Measurements from ENCODE around the gene RMND1. TPM values are rescaled to one million over a fixed set of nuclear protein-coding genes. Genes with fewer than 3 reads are reported as not detected.
A peak's percentile ranks its signal among the peaks of the same experiment; 100 is the strongest.

RMND1 gene
- total RNA-seq, 1 donor from 2014 or later: 26.9 TPM

GRCh38 chr6:151417477-151417876, 34.4 kb downstream of the RMND1 start:
- DNase-seq (ENCODE audit: low read depth, low spot score): no peak

GRCh38 chr6:151414641-151415260, 37.2 kb downstream of the RMND1 start:
- DNase-seq (ENCODE audit: low read depth, low spot score): no peak

GRCh38 chr6:151413372-151414145, 38.4 kb downstream of the RMND1 start:
- no peak for DNase-seq (ENCODE audit: low read depth, low spot score)

GRCh38 chr6:151412909-151413308, 39.0 kb downstream of the RMND1 start:
- DNase-seq (ENCODE audit: low read depth, low spot score): no peak

- no peak for DNase-seq (ENCODE audit: low read depth, low spot score)
These were observed 42.2 kb downstream of the RMND1 start for GRCh38 chr6:151409679-151410078.

- no peak for DNase-seq (ENCODE audit: low read depth, low spot score)
These were observed 42.7 kb downstream of the RMND1 start for GRCh38 chr6:151409260-151409659.

- no peak for DNase-seq (ENCODE audit: low read depth, low spot score)
These were observed 43.1 kb downstream of the RMND1 start for GRCh38 chr6:151408858-151409257.

GRCh38 chr6:151403919-151404308, 48.0 kb downstream of the RMND1 start:
- no peak for DNase-seq (ENCODE audit: low read depth, low spot score)

GRCh38 chr6:151402228-151402627, 49.7 kb downstream of the RMND1 start:
- DNase-seq (ENCODE audit: low read depth, low spot score): no peak

GRCh38 chr6:151400473-151400872, 51.5 kb downstream of the RMND1 start:
- no peak for DNase-seq (ENCODE audit: low read depth, low spot score)

- DNase-seq (ENCODE audit: low read depth, low spot score): no peak
These were observed 52.2 kb downstream of the RMND1 start for GRCh38 chr6:151399679-151400078.

GRCh38 chr6:151393410-151393809, 58.5 kb downstream of the RMND1 start:
- no peak for DNase-seq (ENCODE audit: low read depth, low spot score)

- no peak for DNase-seq (ENCODE audit: low read depth, low spot score)
These were observed 59.5 kb downstream of the RMND1 start for GRCh38 chr6:151392427-151392826.

- no peak for DNase-seq (ENCODE audit: low read depth, low spot score)
These were observed 60.2 kb downstream of the RMND1 start, which contains the start of gene ZBTB2 for GRCh38 chr6:151391471-151392413. TSS of gene ZBTB2 (minus strand) at chr6:151391559. CDS start at chr6:151373637, 17,922 bp downstream.

GRCh38 chr6:151390851-151391470, 61.0 kb downstream of the RMND1 start:
- DNase-seq (ENCODE audit: low read depth, low spot score): no peak

GRCh38 chr6:151390276-151390850, 61.6 kb downstream of the RMND1 start:
- DNase-seq (ENCODE audit: low read depth, low spot score): peak; percentile 93

GRCh38 chr6:151389618-151390275, 62.2 kb downstream of the RMND1 start:
- DNase-seq (ENCODE audit: low read depth, low spot score): no peak

GRCh38 chr6:151388997-151389617, 62.8 kb downstream of the RMND1 start:
- DNase-seq (ENCODE audit: low read depth, low spot score): no peak

- no peak for DNase-seq (ENCODE audit: low read depth, low spot score)
These were observed 63.7 kb downstream of the RMND1 start for GRCh38 chr6:151388236-151388635.
